HAP-1 (cell line): Measurements from ENCODE around the gene MYCT1.
"Not testable (repeated sequence)": the region's sequence is repeated elsewhere in the genome, so short reads cannot be mapped to it uniquely, and the experiment has no call there.

ENCODE experiments used
- DNase-seq, 2 experiments: peaks; one replicate each; pipeline ENCODE4 v3.0.0-alpha.2; 2016 to 2020; ENCODE audit warnings: low spot score in 2 of 2
- H3K27me3 ChIP-seq: fragments of 250-450 bp; sonication (Bioruptor Pico); 2 replicates; pipeline ENCODE4 v1.5.1; 2020; ENCODE audit warnings: low read depth, mild to moderate bottlenecking, moderate library complexity
- H3K36me3 ChIP-seq: fragments of 250-450 bp; sonication (Bioruptor Pico); replicated peaks from 2 replicates; pipeline ENCODE4 v1.5.1; 2020; ENCODE audit warnings: mild to moderate bottlenecking
- H3K4me1 ChIP-seq: fragments of 250-450 bp; sonication (Bioruptor Pico); 2 replicates; pipeline ENCODE4 v1.5.1; 2020; ENCODE audit warnings: mild to moderate bottlenecking
- H3K4me3 ChIP-seq: fragments of 250-450 bp; sonication (Bioruptor Pico); 2 replicates; pipeline ENCODE4 v1.5.1; 2020; ENCODE audit warnings: mild to moderate bottlenecking, moderate library complexity
- H3K9me3 ChIP-seq: fragments of 250-450 bp; sonication (Bioruptor Pico); 2 replicates; pipeline ENCODE4 v1.5.1; 2020; ENCODE audit warnings: mild to moderate bottlenecking, moderate library complexity
- in situ Hi-C: fragments of 300-500 bp; cut with MboI; formaldehyde crosslinking; loops from 3 replicates; pipeline ENCODE4 v1.14.3; 2020; ENCODE audit warnings: low sequenced_read_pairs, inconsistent platforms, mixed read lengths

Gene MYCT1, protein sequence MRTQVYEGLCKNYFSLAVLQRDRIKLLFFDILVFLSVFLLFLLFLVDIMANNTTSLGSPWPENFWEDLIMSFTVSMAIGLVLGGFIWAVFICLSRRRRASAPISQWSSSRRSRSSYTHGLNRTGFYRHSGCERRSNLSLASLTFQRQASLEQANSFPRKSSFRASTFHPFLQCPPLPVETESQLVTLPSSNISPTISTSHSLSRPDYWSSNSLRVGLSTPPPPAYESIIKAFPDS

DNA sequence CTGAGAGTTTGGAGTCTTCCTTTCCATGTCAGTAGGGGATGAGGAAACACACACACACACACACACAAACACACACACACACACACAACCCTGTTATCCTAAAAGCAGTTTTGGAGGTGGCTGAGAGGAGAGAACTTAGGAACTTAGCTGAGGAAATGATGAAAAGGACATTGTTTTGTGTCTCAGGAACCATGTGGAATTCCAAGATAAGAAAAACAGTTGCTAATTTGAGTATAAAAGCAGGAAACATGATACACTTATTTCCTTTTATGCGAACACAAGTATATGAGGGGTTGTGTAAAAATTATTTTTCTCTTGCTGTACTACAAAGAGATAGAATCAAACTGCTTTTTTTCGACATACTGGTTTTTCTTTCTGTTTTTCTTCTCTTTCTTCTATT lies at the start of gene MYCT1:
Gene MYCT1 (plus strand): TSS at position 264 of the 400 bp plus-strand sequence. CDS start 6 bp downstream, at position 270.
- H3K4me1 ChIP-seq = no peaks in the 10 kb centered on the region
- no peaks in the 10 kb centered on the region for H3K9me3 ChIP-seq
- in situ Hi-C loops = no loop called here
- no peaks in the 10 kb centered on the region; the same call in 1 of the 2 replicates for H3K27me3 ChIP-seq
- H3K4me3 ChIP-seq = no peak within 1 kb of the TSS
- H3K36me3 ChIP-seq = no peaks in the 10 kb centered on the region
- no peak for DNase-seq

DNA sequence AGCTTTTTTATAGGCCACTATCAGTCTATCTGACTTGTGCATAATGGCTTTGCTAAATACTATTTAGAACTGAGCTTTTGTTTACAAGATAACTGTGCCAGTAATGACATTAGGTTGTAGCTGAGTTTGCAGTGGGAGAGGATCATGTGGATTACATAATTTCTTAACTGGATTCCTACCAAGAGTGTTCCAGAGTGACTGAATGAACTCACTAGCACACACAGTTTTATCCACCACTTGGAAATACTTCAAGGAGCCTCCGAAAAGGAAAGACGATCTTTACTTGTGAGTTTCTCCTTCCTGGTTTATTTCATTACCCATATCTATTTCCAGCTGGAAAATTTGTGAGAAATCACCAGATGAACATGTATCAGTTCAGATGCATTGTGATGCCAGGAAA lies 49.6 kb upstream of the MYCT1 start:
- Histone ChIP-seq H3K36me3 (no peaks in the 10 kb centered on the region), H3K4me3 (no peak overlapping the region), H3K27me3 (peaks cover 4% of the 10 kb centered on the region; the same call in 1 of the 2 replicates), H3K9me3 (no peaks in the 10 kb centered on the region), H3K4me1 (no peaks in the 10 kb centered on the region)
- in situ Hi-C loops = no loop called here
- no peak for DNase-seq

DNA sequence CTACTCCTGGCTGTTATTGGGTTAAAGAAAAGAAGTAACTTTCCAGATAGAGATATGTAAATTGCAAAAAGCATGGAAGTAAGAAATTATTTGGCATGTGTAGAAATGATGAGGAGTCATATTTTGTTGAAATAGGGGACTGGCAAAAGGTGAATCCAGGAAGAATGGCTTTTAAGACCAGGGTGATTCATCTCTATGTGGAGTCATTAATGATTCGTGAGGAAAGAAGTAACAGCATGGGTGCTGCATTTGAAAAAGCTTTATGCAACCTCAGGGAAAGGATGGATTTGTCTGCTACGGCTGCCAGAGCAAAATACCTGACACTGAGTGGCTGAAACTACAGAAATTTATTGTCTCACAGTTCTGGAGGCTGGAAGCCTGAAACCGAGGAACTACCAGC lies 45.7 kb upstream of the MYCT1 start:
- in situ Hi-C loops = no loop called here

DNA sequence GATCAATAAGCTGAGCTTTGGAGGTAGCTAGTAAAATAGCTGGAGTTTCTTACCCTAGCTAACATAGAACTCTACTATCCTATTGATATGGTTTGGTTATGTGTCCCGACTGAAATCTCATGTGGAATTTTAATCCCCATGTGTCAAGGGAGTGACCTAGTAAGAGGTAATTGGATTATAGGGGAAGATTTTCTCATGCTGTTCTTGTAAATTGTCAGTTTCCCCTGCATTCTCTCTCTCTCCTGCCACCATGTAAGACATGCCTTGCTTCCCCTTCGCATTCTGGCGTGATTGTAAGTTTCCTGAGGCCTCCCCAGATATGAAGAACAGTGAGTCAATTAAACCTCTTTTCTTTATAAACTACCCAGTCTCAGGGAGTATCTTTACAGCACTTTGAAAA lies 35.9 kb upstream of the MYCT1 start:
- no peak for DNase-seq
- H3K4me3 ChIP-seq = no peak overlapping the region
- no peaks in the 10 kb centered on the region; the same call in none of the 2 replicates for H3K27me3 ChIP-seq
- H3K9me3 ChIP-seq = no peaks in the 10 kb centered on the region
- H3K36me3 ChIP-seq = no peaks in the 10 kb centered on the region
- in situ Hi-C loops = no loop called here
- no peaks in the 10 kb centered on the region for H3K4me1 ChIP-seq

More for the DNA sequence above, 45.7 kb upstream of the MYCT1 start:
- Histone ChIP-seq H3K9me3 (no peaks in the 10 kb centered on the region), H3K27me3 (peaks cover 7% of the 10 kb centered on the region; the same call in 1 of the 2 replicates), H3K4me1 (no peaks in the 10 kb centered on the region), H3K36me3 (no peaks in the 10 kb centered on the region), H3K4me3 (no peak overlapping the region)
- no peak for DNase-seq

DNA sequence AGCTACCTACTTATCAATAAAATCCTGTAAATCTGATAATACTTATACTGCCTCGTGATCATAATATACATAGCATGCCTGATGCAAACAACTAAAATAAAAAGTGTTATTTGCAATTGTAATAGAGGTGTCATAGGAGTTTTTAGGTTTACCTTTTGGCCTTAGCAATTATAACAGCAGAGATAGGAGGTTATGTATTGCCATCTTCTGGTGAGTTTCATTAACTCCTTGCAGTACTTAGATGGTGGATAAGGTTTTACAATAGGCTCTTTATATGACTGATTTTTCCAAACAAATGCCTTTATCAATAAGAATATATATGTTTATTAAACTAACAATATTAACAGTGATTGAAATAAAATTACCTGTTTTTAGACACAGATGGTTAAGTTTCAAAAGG lies 27.8 kb upstream of the MYCT1 start:
- no peaks in the 10 kb centered on the region for H3K9me3 ChIP-seq
- no peak overlapping the region for H3K4me3 ChIP-seq
- in situ Hi-C loops = no loop called here
- no peaks in the 10 kb centered on the region for H3K4me1 ChIP-seq
- H3K27me3 ChIP-seq = no peaks in the 10 kb centered on the region; the same call in 1 of the 2 replicates
- DNase-seq = no peak
- H3K36me3 ChIP-seq = no peaks in the 10 kb centered on the region

DNA sequence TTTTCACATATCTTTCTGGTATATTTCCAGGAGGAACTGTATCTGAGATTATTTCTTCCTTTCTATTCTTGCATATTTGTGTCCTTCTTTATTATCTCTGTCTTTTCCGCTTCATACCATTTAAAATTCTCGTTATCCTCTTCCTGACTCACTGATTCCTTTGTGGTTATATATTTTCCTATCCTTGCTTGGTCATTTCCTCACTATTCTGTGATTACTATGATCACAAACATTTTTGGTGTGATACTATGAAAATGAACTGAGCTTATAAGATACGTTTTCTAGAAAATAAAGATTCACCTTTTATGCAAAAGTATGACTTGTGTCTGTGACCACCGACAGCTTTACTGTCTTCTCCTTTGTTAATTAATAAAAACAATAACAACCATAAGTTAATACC lies 26.5 kb upstream of the MYCT1 start:
- H3K27me3 ChIP-seq = no peaks in the 10 kb centered on the region
- H3K4me3 ChIP-seq = no peak overlapping the region
- no peak for DNase-seq
- no peaks in the 10 kb centered on the region for H3K9me3 ChIP-seq
- in situ Hi-C loops = no loop called here
- H3K4me1 ChIP-seq = no peaks in the 10 kb centered on the region
- H3K36me3 ChIP-seq = no peaks in the 10 kb centered on the region

DNA sequence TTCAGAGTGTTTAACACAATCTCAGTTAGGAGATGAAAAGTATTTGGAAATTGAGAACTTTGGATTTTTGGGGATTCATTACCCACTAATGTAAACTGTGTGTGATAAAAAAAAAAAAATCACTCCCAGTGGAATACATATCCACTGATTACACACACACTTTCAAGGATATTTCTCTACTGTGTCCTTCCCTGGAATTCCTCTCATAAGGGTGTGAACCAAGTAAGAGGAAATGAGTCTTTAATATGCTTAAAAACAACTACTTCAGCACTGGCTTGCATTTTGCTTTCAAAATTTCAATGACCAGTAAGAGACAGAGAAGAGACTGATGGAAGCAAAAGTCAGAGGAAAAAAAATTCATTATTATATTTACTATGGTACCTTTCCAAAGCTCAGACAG lies 24.5 kb upstream of the MYCT1 start:
- Histone ChIP-seq H3K36me3 (no peaks in the 10 kb centered on the region), H3K9me3 (no peaks in the 10 kb centered on the region), H3K4me1 (no peaks in the 10 kb centered on the region), H3K27me3 (no peaks in the 10 kb centered on the region), H3K4me3 (no peak overlapping the region)
- in situ Hi-C loops = no loop called here
- no peak for DNase-seq

DNA sequence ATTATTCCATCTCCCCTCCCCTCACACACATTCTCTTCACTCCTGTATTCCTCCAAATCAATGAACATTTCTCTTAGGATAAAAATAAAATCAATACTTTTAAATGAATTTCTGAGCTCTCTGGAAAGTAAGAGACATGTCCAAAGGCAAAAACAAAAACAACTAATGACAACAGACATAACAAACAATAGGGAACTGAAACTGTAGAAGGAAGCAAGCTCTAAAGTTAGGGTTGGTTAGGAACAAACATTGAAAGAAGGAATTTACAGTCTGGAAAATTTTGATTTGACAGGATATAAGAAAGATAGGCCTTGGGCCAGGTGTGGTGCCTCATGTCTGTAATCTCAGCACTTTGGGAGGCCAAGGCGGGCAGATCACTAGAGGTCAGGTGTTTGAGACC lies 17.5 kb upstream of the MYCT1 start:
- H3K4me1 ChIP-seq = no peaks in the 10 kb centered on the region
- no peaks in the 10 kb centered on the region for H3K27me3 ChIP-seq
- no peak for DNase-seq
- no peaks in the 10 kb centered on the region for H3K36me3 ChIP-seq
- in situ Hi-C loops = no loop called here
- H3K4me3 ChIP-seq = no peak overlapping the region
- no peaks in the 10 kb centered on the region for H3K9me3 ChIP-seq

DNA sequence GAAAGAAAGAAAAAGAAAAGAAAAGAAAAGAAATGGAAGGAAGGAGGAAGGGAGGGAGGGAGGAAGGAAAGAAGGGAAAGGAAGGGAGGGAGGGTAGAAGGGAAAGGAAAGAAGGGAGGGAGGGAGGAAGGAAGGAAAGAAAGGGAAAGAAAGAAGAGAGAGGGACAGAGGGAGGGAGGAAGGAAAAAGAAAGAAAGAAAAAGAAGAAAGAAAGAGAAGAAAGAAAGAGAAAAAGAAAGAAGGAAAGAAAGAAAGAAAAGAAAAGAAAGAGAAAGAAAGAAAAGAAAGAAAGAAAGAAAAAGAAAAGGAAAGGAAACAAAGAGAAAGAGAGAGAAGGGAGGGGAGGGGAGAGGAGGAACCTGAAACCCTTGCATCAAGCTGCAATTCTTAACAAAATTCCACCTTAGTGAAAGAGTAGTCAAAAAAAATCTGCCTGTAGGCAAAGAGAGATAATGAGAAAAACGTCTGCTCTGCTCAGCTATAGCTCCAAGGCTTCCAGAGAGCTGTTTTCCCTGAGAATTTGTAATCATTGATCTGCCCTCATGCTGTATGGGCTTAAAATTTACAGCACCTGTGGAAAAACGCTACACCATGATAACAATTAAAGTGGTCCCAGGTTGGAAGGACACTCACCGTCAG lies 16.7 kb upstream of the MYCT1 start:
- H3K4me3 ChIP-seq = no peak overlapping the region
- H3K9me3 ChIP-seq = no peaks in the 10 kb centered on the region
- no peaks in the 10 kb centered on the region for H3K36me3 ChIP-seq
- in situ Hi-C loops = no loop called here
- H3K4me1 ChIP-seq = no peaks in the 10 kb centered on the region
- no peaks in the 10 kb centered on the region for H3K27me3 ChIP-seq
- no peak for DNase-seq

DNA sequence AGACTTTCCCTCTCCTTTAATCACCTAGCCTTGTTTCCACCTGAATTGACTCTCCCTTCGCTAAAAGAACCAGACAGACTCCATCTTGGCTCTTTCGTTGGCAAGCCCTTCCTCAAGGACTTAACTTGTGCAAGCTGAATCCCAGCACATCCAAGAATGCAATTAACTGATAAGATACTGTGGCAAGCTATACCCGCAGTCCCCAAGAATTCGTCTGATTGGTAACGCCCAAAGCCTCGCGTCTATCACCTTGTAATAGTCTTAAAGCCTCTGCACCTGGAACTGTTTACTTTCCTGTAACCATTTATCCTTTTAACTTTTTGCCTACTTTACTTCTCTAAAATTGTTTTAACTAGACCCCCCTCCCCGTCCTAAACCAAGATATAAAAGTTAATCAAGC lies 15.6 kb upstream of the MYCT1 start:
- no peaks in the 10 kb centered on the region for H3K27me3 ChIP-seq
- no peaks in the 10 kb centered on the region for H3K36me3 ChIP-seq
- in situ Hi-C loops = no loop called here
- no peak for DNase-seq
- no peaks in the 10 kb centered on the region for H3K9me3 ChIP-seq
- no peak overlapping the region for H3K4me3 ChIP-seq
- H3K4me1 ChIP-seq = no peaks in the 10 kb centered on the region

DNA sequence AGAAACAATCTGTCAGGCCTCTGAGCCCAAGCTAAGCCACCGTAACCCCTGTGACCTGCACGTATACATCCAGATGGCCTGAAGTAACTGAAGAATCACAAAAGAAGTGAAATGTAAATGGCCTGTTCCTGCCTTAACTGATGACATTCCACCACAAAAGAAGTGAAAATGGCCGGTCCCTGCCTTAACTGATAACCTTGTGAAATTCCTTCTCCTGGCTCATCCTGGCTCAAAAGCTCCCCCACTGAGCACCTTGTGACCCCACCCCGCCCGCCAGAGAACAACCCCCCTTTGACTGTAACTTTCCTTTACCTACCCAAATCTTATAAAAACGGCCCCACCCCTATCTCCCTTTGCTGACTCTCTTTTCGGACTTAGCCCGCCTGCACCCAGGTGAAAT lies 14.8 kb upstream of the MYCT1 start:
- in situ Hi-C loops = not testable (repeated sequence)

DNA sequence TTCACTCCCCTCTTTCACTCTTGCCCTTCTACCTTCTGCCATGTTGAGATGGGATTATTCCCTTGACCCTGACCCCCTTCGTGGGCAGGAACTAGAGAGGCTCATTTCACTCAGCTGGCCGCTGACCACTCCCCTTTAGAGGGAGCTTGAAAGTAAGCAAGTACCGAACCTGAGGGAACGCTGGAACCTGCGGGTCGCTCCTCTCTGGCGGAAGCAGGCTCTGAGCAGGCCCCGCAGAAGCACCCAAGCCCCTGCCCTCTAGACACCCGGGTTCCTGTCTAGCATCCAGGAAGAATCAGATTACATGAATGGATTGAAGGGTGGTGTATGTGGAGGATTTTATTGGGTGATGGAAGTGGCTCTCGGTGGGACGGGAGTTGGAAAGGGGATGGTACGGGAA lies 11.9 kb upstream of the MYCT1 start:
- no peaks in the 10 kb centered on the region for H3K36me3 ChIP-seq
- in situ Hi-C loops = no loop called here
- no peaks in the 10 kb centered on the region for H3K9me3 ChIP-seq
- DNase-seq = no peak
- no peaks in the 10 kb centered on the region for H3K27me3 ChIP-seq
- no peak overlapping the region for H3K4me3 ChIP-seq
- no peaks in the 10 kb centered on the region for H3K4me1 ChIP-seq

More for the DNA sequence above, 14.8 kb upstream of the MYCT1 start:
- not testable (repeated sequence) for H3K36me3 ChIP-seq, H3K27me3 ChIP-seq, H3K4me3 ChIP-seq, H3K4me1 ChIP-seq, DNase-seq, H3K9me3 ChIP-seq

DNA sequence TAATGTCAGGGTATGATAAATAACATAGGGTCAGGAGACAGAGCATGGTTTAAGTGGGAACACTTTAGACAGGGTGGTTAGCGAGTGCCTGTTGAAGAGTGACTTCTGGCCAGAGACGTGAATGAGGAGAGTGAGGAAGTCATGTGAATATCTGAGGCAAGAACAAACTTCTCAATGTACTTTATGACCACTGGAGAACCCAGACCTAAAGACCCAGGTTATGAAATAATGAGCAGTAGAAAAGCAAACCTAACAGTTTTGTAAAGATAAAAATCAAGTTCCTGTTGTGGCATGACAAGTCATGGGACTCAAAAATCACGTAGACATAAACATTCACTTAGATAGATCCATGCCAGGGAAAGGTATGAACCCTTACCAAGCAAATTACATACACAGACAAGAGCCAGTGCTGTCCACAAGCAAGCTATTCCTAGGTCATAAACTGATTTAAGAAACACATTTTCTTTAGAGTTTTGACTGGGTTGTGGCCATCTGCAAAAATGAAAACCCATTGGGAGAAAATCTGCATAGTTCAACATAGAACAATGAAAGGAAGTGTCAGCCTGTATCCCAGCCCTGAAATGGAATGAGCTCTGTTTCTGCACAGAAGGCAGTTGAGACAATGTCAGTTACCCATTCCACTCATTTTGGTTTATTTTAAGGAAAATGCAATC lies 2.2 kb upstream of the MYCT1 start:
- DNase-seq = no peak
- Histone ChIP-seq H3K36me3 (no peaks in the 10 kb centered on the region), H3K4me3 (no peak overlapping the region), H3K4me1 (no peaks in the 10 kb centered on the region), H3K9me3 (no peaks in the 10 kb centered on the region), H3K27me3 (no peaks in the 10 kb centered on the region; the same call in 1 of the 2 replicates)
- in situ Hi-C loops = no loop called here

DNA sequence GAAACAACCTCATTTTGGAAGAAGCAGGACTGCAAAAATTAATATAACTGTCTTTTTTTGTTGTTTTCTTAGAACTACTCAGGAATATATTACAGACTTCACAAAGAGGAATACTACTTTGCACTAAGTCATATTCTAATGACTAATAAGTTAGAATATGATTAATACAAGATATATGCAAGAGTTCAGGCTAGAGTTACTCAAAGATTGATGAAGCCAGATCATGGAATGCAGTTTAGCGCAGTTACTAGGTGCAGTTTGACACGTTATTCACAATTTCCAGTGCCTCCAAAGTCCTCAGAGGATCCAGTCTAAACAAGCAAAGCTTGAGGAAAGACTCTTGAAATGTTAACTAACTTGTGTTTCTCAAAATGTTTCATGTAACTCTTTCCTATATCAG lies 1.2 kb upstream of the MYCT1 start:
- H3K9me3 ChIP-seq = no peaks in the 10 kb centered on the region
- H3K27me3 ChIP-seq = no peaks in the 10 kb centered on the region; the same call in 1 of the 2 replicates
- in situ Hi-C loops = no loop called here
- H3K4me3 ChIP-seq = no peak overlapping the region
- DNase-seq = no peak
- no peaks in the 10 kb centered on the region for H3K36me3 ChIP-seq
- H3K4me1 ChIP-seq = no peaks in the 10 kb centered on the region
